Trophoblast cell (in vitro differentiated cells and primary cell): Measurements from ENCODE around the gene ALDH16A1.

Source experiments
- DNase-seq, 2 donors: peaks; one replicate each; pipeline ENCODE4 v3.0.0-alpha.2; 2016
- H2AFZ ChIP-seq: 2 replicates; pipeline ENCODE4 v1.6.1; 2013; ENCODE audit warnings: low read length, moderate library complexity, mild to moderate bottlenecking; ENCODE audit not compliant: insufficient read depth, poor library complexity
- H2AK5ac ChIP-seq: 2 replicates; pipeline ENCODE4 v1.6.1; 2013; ENCODE audit warnings: mild to moderate bottlenecking, low read length
- H2BK120ac ChIP-seq: 2 replicates; pipeline ENCODE4 v1.6.1; 2013; ENCODE audit warnings: low read length, mild to moderate bottlenecking, moderate library complexity; ENCODE audit not compliant: insufficient read depth, poor library complexity
- H2BK12ac ChIP-seq: 2 replicates; pipeline ENCODE4 v1.6.1; 2013; ENCODE audit warnings: mild to moderate bottlenecking, low read length, moderate library complexity
- H2BK5ac ChIP-seq: 2 replicates; pipeline ENCODE4 v1.6.1; 2013; ENCODE audit warnings: low read length, low read depth, moderate library complexity, mild to moderate bottlenecking; ENCODE audit not compliant: poor library complexity
- H3K14ac ChIP-seq: 2 replicates; pipeline ENCODE4 v1.6.1; 2013; ENCODE audit warnings: mild to moderate bottlenecking, low read length
- H3K18ac ChIP-seq: 2 replicates; pipeline ENCODE4 v1.6.1; 2013; ENCODE audit warnings: mild to moderate bottlenecking, low read length
- H3K23ac ChIP-seq: 2 replicates; pipeline ENCODE4 v1.6.1; 2013; ENCODE audit warnings: low read length
- H3K27ac ChIP-seq: 2 replicates; pipeline ENCODE4 v1.5.1; 2013; ENCODE audit warnings: low read depth, mild to moderate bottlenecking, inconsistent platforms, low read length, moderate library complexity
- H3K27me3 ChIP-seq: 2 replicates; pipeline ENCODE4 v1.6.1; 2013; ENCODE audit warnings: inconsistent platforms, mild to moderate bottlenecking, low read length, moderate library complexity; ENCODE audit not compliant: insufficient read depth
- H3K36me3 ChIP-seq, 2 experiments: 1 replicate in 1 of 2; 2 replicates in 1 of 2; pipeline ENCODE4 v1.6.1; 2013; ENCODE audit warnings: low read length in 2 of 2, mild to moderate bottlenecking in 2 of 2, moderate library complexity in 1 of 2; ENCODE audit not compliant: insufficient read depth in 2 of 2, control insufficient read depth in 1 of 2
- H3K4ac ChIP-seq: 2 replicates; pipeline ENCODE4 v1.6.1; 2013; ENCODE audit warnings: low read depth, mild to moderate bottlenecking, low read length, moderate library complexity
- H3K4me1 ChIP-seq, 2 experiments: 1 replicate in 1 of 2; 2 replicates in 1 of 2; pipeline ENCODE4 v1.6.1; 2013; ENCODE audit warnings: low read length in 2 of 2, mild to moderate bottlenecking in 2 of 2, moderate library complexity in 1 of 2; ENCODE audit not compliant: insufficient read depth in 2 of 2, control insufficient read depth in 1 of 2
- H3K4me2 ChIP-seq: 2 replicates; pipeline ENCODE4 v1.6.1; 2013; ENCODE audit warnings: inconsistent platforms, mild to moderate bottlenecking, low read length, moderate library complexity
- H3K4me3 ChIP-seq: 2 replicates; pipeline ENCODE4 v1.5.1; 2013; ENCODE audit warnings: mild to moderate bottlenecking, low read depth, low read length, inconsistent platforms
- H3K79me1 ChIP-seq: one replicate; pipeline ENCODE4 v1.6.1; 2013; ENCODE audit warnings: low read length
- H3K79me2 ChIP-seq: 2 replicates; pipeline ENCODE4 v1.6.1; 2013; ENCODE audit warnings: low read length, mild to moderate bottlenecking; ENCODE audit not compliant: control insufficient read depth, insufficient read depth, poor library complexity
- H3K9ac ChIP-seq: 2 replicates; pipeline ENCODE4 v1.6.1; 2013; ENCODE audit warnings: mild to moderate bottlenecking, low read length
- H3K9me3 ChIP-seq: 2 replicates; pipeline ENCODE4 v1.6.1; 2013; ENCODE audit warnings: low read depth, mild to moderate bottlenecking, control low read depth, inconsistent platforms, low read length; ENCODE audit not compliant: insufficient read depth
- H4K12ac ChIP-seq: 2 replicates; pipeline ENCODE4 v1.6.1; 2013; ENCODE audit warnings: low read depth, mild to moderate bottlenecking, low read length, moderate library complexity
- H4K8ac ChIP-seq: 2 replicates; pipeline ENCODE4 v1.6.1; 2013; ENCODE audit warnings: low read depth, mild to moderate bottlenecking, low read length, moderate library complexity
- H4K91ac ChIP-seq: one replicate; pipeline ENCODE4 v1.6.1; 2013; ENCODE audit warnings: low read depth, mild to moderate bottlenecking, low read length, moderate library complexity
- WGBS: extraction: QIAGEN DNeasy Blood & Tissue Kit; methylation state at CpG from one replicate; pipeline ENCODE4 v1.1.7; 2013; ENCODE audit warnings: missing lambda C conversion rate; ENCODE audit not compliant: insufficient read length, insufficient coverage; ENCODE audit errors: extremely low coverage; 5-methylcytosine and 5-hydroxymethylcytosine counted together

The ALDH16A1 gene

GRCh38 chr19:49425178-49425577 lies 27.8 kb upstream of the ALDH16A1 start, which contains the start of gene GFY:
TSS of gene GFY (plus strand) at chr19:49425388. CDS start at chr19:49426431, 1,043 bp downstream.
- no CpG with 5 or more reads among the region's 7 CpGs for WGBS
- no peak for DNase-seq
- H3K27me3 ChIP-seq: peaks cover 82% of the 10 kb centered on the region
- H2BK120ac ChIP-seq: no peak within 1 kb of the TSS
- no peak within 1 kb of the TSS for H3K18ac ChIP-seq
- no peak within 1 kb of the TSS for H3K23ac ChIP-seq
- H3K79me1 ChIP-seq: no peaks in the 10 kb centered on the region
- H3K4me1 ChIP-seq: peaks cover 3% of the 10 kb centered on the region in 2 experiments
- H3K9me3 ChIP-seq: peaks cover 6% of the 10 kb centered on the region
- no peak within 1 kb of the TSS for H2BK5ac ChIP-seq
- H3K4me2 ChIP-seq: no peak within 1 kb of the TSS
- no peak within 1 kb of the TSS for H2AK5ac ChIP-seq
- H3K14ac ChIP-seq: no peak within 1 kb of the TSS
- H2AFZ ChIP-seq: no peak within 1 kb of the TSS
- no peak within 1 kb of the TSS for H3K4ac ChIP-seq
- H3K9ac ChIP-seq: no peak within 1 kb of the TSS
- H2BK12ac ChIP-seq: no peak within 1 kb of the TSS
- H4K91ac ChIP-seq: no peak within 1 kb of the TSS
- no peaks in the 10 kb centered on the region for H3K79me2 ChIP-seq
- no peak within 1 kb of the TSS for H4K12ac ChIP-seq
- no peak within 1 kb of the TSS for H3K4me3 ChIP-seq
- no peaks in the 10 kb centered on the region for H3K36me3 ChIP-seq
- no peak within 1 kb of the TSS for H4K8ac ChIP-seq
- H3K27ac ChIP-seq: no peak within 1 kb of the TSS

GRCh38 chr19:49425922-49426592 lies 27.0 kb upstream of the ALDH16A1 start:
- Histone ChIP-seq H3K27ac (no peak overlapping the region), H3K23ac (no peak overlapping the region), H4K8ac (no peak overlapping the region), H2BK5ac (no peak overlapping the region), H3K14ac (no peak overlapping the region), H2AK5ac (no peak overlapping the region), H3K36me3 (no peaks in the 10 kb centered on the region), H3K4ac (no peak overlapping the region), H3K9me3 (peaks cover 6% of the 10 kb centered on the region), H3K79me2 (no peaks in the 10 kb centered on the region), H2BK12ac (no peak overlapping the region), H3K4me1 (peaks cover 2 to 3% of the 10 kb centered on the region in 2 experiments), H3K4me2 (no peak overlapping the region), H3K9ac (no peak overlapping the region), H3K18ac (no peak overlapping the region), H3K79me1 (no peaks in the 10 kb centered on the region), H4K91ac (no peak overlapping the region), H4K12ac (no peak overlapping the region), H3K27me3 (peaks cover 76% of the 10 kb centered on the region), H2BK120ac (no peak overlapping the region), H3K4me3 (no peak overlapping the region), H2AFZ (no peak overlapping the region)
- no CpG with 5 or more reads among the region's 30 CpGs for WGBS
- no peak for DNase-seq

- no peak for DNase-seq
- Histone ChIP-seq H3K79me1 (no peaks in the 10 kb centered on the region), H3K9ac (no peak overlapping the region), H3K4me1 (peaks cover 0 to 3% of the 10 kb centered on the region in 2 experiments), H3K79me2 (no peaks in the 10 kb centered on the region), H3K23ac (no peak overlapping the region), H4K91ac (no peak overlapping the region), H3K4ac (no peak overlapping the region), H3K27me3 (peaks cover 67% of the 10 kb centered on the region), H3K4me2 (no peak overlapping the region), H2AFZ (no peak overlapping the region), H2BK12ac (no peak overlapping the region), H4K12ac (no peak overlapping the region), H3K4me3 (no peak overlapping the region), H3K27ac (no peak overlapping the region), H3K18ac (no peak overlapping the region), H3K9me3 (peaks cover 11% of the 10 kb centered on the region), H2BK120ac (no peak overlapping the region), H3K14ac (no peak overlapping the region), H2AK5ac (no peak overlapping the region), H2BK5ac (no peak overlapping the region), H4K8ac (no peak overlapping the region), H3K36me3 (no peaks in the 10 kb centered on the region)
- no CpG with 5 or more reads among the region's 12 CpGs for WGBS
These were observed 25.7 kb upstream of the ALDH16A1 start for GRCh38 chr19:49427339-49427738.

- Histone ChIP-seq H3K79me1 (no peaks in the 10 kb centered on the region), H3K14ac (no peak overlapping the region), H3K79me2 (no peaks in the 10 kb centered on the region), H4K8ac (no peak overlapping the region), H3K27ac (no peak overlapping the region), H3K23ac (no peak overlapping the region), H2BK12ac (no peak overlapping the region), H3K4me3 (no peak overlapping the region), H2AFZ (no peak overlapping the region), H3K9me3 (peaks cover 11% of the 10 kb centered on the region), H3K9ac (no peak overlapping the region), H4K91ac (no peak overlapping the region), H2BK120ac (no peak overlapping the region), H3K4ac (no peak overlapping the region), H3K18ac (no peak overlapping the region), H4K12ac (no peak overlapping the region), H2BK5ac (no peak overlapping the region), H3K27me3 (peaks cover 60% of the 10 kb centered on the region), H3K36me3 (no peaks in the 10 kb centered on the region), H3K4me1 (peaks cover 0 to 3% of the 10 kb centered on the region in 2 experiments), H2AK5ac (no peak overlapping the region), H3K4me2 (peak overlapping the region; percentile 66)
- DNase-seq: peak in 1 of 2 donors; percentile 21
- WGBS: no CpG with 5 or more reads among the region's 45 CpGs
These were observed 25.0 kb upstream of the ALDH16A1 start for GRCh38 chr19:49427855-49428546.
